ACHN (cell line): ENCODE measurements around the gene TAS1R3.
A peak's percentile ranks its signal among the peaks of the same experiment; 100 is the strongest.
"Not testable (repeated sequence)": the region's sequence is repeated elsewhere in the genome, so short reads cannot be mapped to it uniquely, and the experiment has no call there.

ENCODE experiments used
- DNase-seq: peaks from one replicate; pipeline ENCODE4 v3.0.0-alpha.2; 2015
- in situ Hi-C: cut with HindIII; loops from 2 replicates; pipeline ENCODE4 v1.10.0; 2017; ENCODE audit warnings: low sequenced_read_pairs, low pct_ligation_motif_present, low pct_unique_long_range_greater_than_20kb

Gene TAS1R3

GRCh38 chr1:1356796-1357401 lies 25.8 kb downstream of the TAS1R3 start:
- in situ Hi-C loops: no loop called here
- no peak for DNase-seq

GRCh38 chr1:1357871-1358432 lies 26.9 kb downstream of the TAS1R3 start:
- DNase-seq: no peak
- in situ Hi-C loops: no loop called here

GRCh38 chr1:1358433-1359271 lies 27.6 kb downstream of the TAS1R3 start, which contains the start of gene MXRA8:
TSS of gene MXRA8 (minus strand) at chr1:1358555. CDS start at chr1:1358504, 51 bp downstream.
- DNase-seq: no peak
- in situ Hi-C loops: no loop called here

GRCh38 chr1:1359308-1359663 lies 28.2 kb downstream of the TAS1R3 start:
- DNase-seq: no peak
- in situ Hi-C loops: no loop called here

- in situ Hi-C loops: no loop called here
- no peak for DNase-seq
Observed at GRCh38 chr1:1359664-1360468, 28.8 kb downstream of the TAS1R3 start.

GRCh38 chr1:1360506-1361169 lies 29.6 kb downstream of the TAS1R3 start:
- DNase-seq: peak; percentile 93
- in situ Hi-C loops: no loop called here

- in situ Hi-C loops: no loop called here
Observed at GRCh38 chr1:1361233-1361981, 30.3 kb downstream of the TAS1R3 start.

GRCh38 chr1:1361982-1362423 lies 30.9 kb downstream of the TAS1R3 start:
- DNase-seq: no peak
- in situ Hi-C loops: no loop called here

More at GRCh38 chr1:1361233-1361981, 30.3 kb downstream of the TAS1R3 start:
- DNase-seq: no peak

GRCh38 chr1:1364266-1364665 lies 33.2 kb downstream of the TAS1R3 start:
- DNase-seq: no peak
- in situ Hi-C loops: no loop called here

GRCh38 chr1:1365875-1366698 lies 35.0 kb downstream of the TAS1R3 start:
- no peak for DNase-seq
- in situ Hi-C loops: no loop called here

GRCh38 chr1:1366699-1367066 lies 35.6 kb downstream of the TAS1R3 start:
- in situ Hi-C loops: no loop called here
- no peak for DNase-seq

- in situ Hi-C loops: no loop called here
- DNase-seq: no peak
Observed at GRCh38 chr1:1367315-1367714, 36.2 kb downstream of the TAS1R3 start.

- in situ Hi-C loops, DNase-seq: not testable (repeated sequence)
Observed at GRCh38 chr1:1370094-1370493, 39.0 kb downstream of the TAS1R3 start.

GRCh38 chr1:1370771-1371300 lies 39.8 kb downstream of the TAS1R3 start:
- in situ Hi-C loops: no loop called here
- DNase-seq: no peak

- DNase-seq: no peak
Observed at GRCh38 chr1:1371364-1371745, 40.3 kb downstream of the TAS1R3 start.

GRCh38 chr1:1371746-1372711 lies 40.9 kb downstream of the TAS1R3 start:
- in situ Hi-C loops: no loop called here
- DNase-seq: peak; percentile 51

More at GRCh38 chr1:1371364-1371745, 40.3 kb downstream of the TAS1R3 start:
- in situ Hi-C loops: no loop called here
